ENCODE results near the gene ANKMY2. TPM values are rescaled to one million over a fixed set of nuclear protein-coding genes. Genes with fewer than 3 reads are reported as not detected.

Gene ANKMY2
- total RNA-seq, 1 donor: 26.8 TPM

DNA sequence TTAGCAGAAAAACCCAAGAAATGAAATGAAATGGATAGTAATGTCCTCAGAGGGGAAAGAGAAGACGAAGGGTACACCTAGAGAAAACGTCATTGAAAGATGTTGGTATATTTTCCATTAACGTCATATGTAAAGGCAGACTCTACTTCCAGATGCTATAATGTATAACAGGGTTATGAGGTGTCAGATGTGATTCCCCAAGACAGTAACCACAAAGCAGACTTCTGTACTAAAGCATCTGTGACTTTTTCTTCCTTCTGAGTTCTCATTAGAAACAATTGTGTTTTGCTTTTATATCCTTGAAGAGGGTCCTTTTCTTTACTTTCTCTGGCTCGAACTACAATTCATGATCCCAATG, 81.6 kb downstream of the ANKMY2 start:
- no peak for DNase-seq (ENCODE audit: insufficient read length, low spot score, missing footprints)
- no peak overlapping the region for H3K4me3 ChIP-seq (ENCODE audit: insufficient read depth, low read length)
- H2AFZ ChIP-seq (ENCODE audit: low read length): no peak overlapping the region
- H3K9me3 ChIP-seq (ENCODE audit: low read depth, low read length): no peaks in the 10 kb centered on the region
- H3K4me2 ChIP-seq (ENCODE audit: insufficient read depth, low read length): no peak overlapping the region
- H3K36me3 ChIP-seq (ENCODE audit: insufficient read depth, low read length): no peaks in the 10 kb centered on the region
- TF ChIP-seq, protein P1, sequence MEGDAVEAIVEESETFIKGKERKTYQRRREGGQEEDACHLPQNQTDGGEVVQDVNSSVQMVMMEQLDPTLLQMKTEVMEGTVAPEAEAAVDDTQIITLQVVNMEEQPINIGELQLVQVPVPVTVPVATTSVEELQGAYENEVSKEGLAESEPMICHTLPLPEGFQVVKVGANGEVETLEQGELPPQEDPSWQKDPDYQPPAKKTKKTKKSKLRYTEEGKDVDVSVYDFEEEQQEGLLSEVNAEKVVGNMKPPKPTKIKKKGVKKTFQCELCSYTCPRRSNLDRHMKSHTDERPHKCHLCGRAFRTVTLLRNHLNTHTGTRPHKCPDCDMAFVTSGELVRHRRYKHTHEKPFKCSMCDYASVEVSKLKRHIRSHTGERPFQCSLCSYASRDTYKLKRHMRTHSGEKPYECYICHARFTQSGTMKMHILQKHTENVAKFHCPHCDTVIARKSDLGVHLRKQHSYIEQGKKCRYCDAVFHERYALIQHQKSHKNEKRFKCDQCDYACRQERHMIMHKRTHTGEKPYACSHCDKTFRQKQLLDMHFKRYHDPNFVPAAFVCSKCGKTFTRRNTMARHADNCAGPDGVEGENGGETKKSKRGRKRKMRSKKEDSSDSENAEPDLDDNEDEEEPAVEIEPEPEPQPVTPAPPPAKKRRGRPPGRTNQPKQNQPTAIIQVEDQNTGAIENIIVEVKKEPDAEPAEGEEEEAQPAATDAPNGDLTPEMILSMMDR (IDR thresholded peaks at IDR 0.05; ENCODE audit: extremely low read depth, low read depth, low read length): no peak
- H4K20me1 ChIP-seq (ENCODE audit: insufficient read depth, low read length): no peaks in the 10 kb centered on the region
- H3K27ac ChIP-seq (ENCODE audit: low read depth, low read length): no peak overlapping the region
- H3K4me1 ChIP-seq (ENCODE audit: insufficient read depth, low read length): no peaks in the 10 kb centered on the region
- H3K27me3 ChIP-seq (ENCODE audit: insufficient read depth, low read length): no peaks in the 10 kb centered on the region
- H3K79me2 ChIP-seq (ENCODE audit: insufficient read depth, low read length): no peaks in the 10 kb centered on the region

DNA sequence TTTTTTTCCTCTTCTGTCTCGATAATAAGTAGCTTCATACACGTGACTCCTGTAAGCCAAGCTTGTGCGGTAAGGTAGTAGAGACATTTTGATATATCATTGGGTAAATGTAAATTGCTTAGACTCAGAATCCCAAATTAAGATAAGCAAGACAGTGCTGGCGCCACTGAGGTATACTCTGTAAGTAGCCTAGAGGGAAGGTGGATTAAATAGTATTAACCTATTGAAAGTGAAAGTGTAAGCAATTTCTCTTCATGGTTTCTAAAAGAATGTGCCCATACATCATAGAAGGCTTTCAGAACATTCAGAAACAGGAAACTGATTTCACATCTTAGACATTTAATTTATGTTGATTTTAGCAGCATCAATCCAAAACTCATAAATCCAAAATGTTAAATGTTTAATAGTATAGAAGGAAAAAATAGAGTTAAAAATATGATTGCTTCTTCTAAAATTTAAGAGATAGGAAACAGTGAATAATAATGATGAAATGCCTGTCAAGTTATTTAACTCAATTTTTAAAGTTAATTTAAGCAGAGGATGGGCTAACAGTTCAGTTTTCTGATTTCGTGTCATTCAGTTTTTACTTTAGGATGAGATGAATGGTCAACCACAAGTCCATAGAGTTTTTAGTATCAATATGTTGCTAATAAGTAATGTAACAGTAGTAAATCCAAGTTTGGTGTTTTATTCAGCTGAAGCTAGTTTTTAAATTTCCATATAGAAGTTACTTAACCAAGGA, 82.1 kb downstream of the ANKMY2 start:
- Histone ChIP-seq H3K4me1 (ENCODE audit: insufficient read depth, low read length) (no peaks in the 10 kb centered on the region), H3K4me2 (ENCODE audit: insufficient read depth, low read length) (peak overlapping the region; percentile 41), H3K9me3 (ENCODE audit: low read depth, low read length) (no peaks in the 10 kb centered on the region), H2AFZ (ENCODE audit: low read length) (peak overlapping the region; percentile 32), H4K20me1 (ENCODE audit: insufficient read depth, low read length) (no peaks in the 10 kb centered on the region), H3K79me2 (ENCODE audit: insufficient read depth, low read length) (no peaks in the 10 kb centered on the region), H3K27ac (ENCODE audit: low read depth, low read length) (no peak overlapping the region), H3K36me3 (ENCODE audit: insufficient read depth, low read length) (no peaks in the 10 kb centered on the region), H3K27me3 (ENCODE audit: insufficient read depth, low read length) (no peaks in the 10 kb centered on the region), H3K4me3 (ENCODE audit: insufficient read depth, low read length) (no peak overlapping the region)
- TF ChIP-seq, protein P1 (IDR thresholded peaks at IDR 0.05; ENCODE audit: extremely low read depth, low read depth, low read length): no peak
- peak; percentile 31 for DNase-seq (ENCODE audit: insufficient read length, low spot score, missing footprints)

DNA sequence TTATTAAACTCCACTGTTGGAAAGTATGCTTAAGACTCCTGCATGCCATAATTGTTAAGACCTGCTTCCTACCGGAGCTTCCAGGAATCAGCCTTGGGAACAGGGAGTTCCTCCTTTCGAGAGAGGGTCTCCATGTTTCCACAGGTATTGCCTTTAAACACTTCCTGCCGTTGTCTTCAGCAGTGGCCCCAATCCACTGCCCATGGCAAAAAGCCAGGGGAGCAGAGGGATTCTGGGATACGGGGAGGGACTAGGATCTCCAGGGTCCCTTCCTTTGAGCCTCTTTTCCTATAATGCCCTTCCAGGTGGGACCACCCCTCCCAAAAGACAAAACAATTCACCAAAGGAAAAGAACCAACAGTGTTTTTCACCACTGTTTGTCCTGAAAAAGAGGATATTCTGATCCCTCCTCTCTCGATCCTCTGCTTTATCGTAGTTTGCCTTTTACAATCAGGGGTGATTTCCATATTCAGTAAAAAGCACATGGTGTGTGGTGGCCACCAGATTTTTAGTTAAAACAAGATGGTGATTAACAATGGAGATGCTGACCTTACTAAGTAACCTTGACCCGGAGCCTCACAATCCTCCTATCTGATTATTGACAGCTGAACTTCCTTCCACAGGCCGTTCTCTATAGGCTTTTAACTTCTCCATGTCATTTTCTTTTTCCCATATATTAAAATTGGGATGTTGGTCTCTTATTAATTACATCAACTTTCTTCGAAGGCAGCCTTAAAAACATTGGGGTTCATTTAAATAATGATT, 82.9 kb downstream of the ANKMY2 start:
- no peaks in the 10 kb centered on the region for H3K79me2 ChIP-seq (ENCODE audit: insufficient read depth, low read length)
- no peak overlapping the region for H3K27ac ChIP-seq (ENCODE audit: low read depth, low read length)
- H3K9me3 ChIP-seq (ENCODE audit: low read depth, low read length): no peaks in the 10 kb centered on the region
- no peaks in the 10 kb centered on the region for H3K27me3 ChIP-seq (ENCODE audit: insufficient read depth, low read length)
- H3K4me3 ChIP-seq (ENCODE audit: insufficient read depth, low read length): no peak overlapping the region
- no peaks in the 10 kb centered on the region for H3K4me1 ChIP-seq (ENCODE audit: insufficient read depth, low read length)
- H3K36me3 ChIP-seq (ENCODE audit: insufficient read depth, low read length): no peaks in the 10 kb centered on the region
- H2AFZ ChIP-seq (ENCODE audit: low read length): no peak overlapping the region
- DNase-seq (ENCODE audit: insufficient read length, low spot score, missing footprints): no peak
- H3K4me2 ChIP-seq (ENCODE audit: insufficient read depth, low read length): no peak overlapping the region
- no peaks in the 10 kb centered on the region for H4K20me1 ChIP-seq (ENCODE audit: insufficient read depth, low read length)
- TF ChIP-seq, protein P1 (IDR thresholded peaks at IDR 0.05; ENCODE audit: extremely low read depth, low read depth, low read length): no peak

DNA sequence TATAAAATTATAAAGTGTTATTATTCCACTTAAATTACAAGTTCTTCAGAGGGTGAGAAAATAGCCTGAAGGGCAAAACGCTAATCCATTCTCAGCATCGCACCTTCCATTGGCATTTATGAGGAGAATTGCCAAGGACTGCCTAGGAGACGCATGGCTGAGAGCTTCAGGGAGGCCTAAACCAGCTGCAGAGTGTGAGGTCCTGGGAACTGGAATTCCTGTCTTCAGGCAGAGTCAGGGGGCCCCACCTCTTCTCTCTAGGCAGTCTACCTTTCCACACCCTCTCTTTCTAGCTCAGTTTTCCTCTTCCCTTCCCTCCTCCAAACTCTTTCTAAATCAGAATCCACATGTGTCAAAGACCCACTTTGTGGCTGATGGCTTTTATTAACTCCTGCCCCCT, 83.6 kb downstream of the ANKMY2 start:
- Histone ChIP-seq H3K4me3 (ENCODE audit: insufficient read depth, low read length) (no peak overlapping the region), H3K36me3 (ENCODE audit: insufficient read depth, low read length) (no peaks in the 10 kb centered on the region), H3K27me3 (ENCODE audit: insufficient read depth, low read length) (no peaks in the 10 kb centered on the region), H4K20me1 (ENCODE audit: insufficient read depth, low read length) (no peaks in the 10 kb centered on the region), H3K9me3 (ENCODE audit: low read depth, low read length) (no peaks in the 10 kb centered on the region), H3K4me2 (ENCODE audit: insufficient read depth, low read length) (no peak overlapping the region), H3K27ac (ENCODE audit: low read depth, low read length) (no peak overlapping the region), H3K4me1 (ENCODE audit: insufficient read depth, low read length) (no peaks in the 10 kb centered on the region), H3K79me2 (ENCODE audit: insufficient read depth, low read length) (no peaks in the 10 kb centered on the region), H2AFZ (ENCODE audit: low read length) (peak overlapping the region; percentile 8)
- TF ChIP-seq, protein P1 (IDR thresholded peaks at IDR 0.05; ENCODE audit: extremely low read depth, low read depth, low read length): no peak
- no peak for DNase-seq (ENCODE audit: insufficient read length, low spot score, missing footprints)
